AG09319 (cell line): ENCODE measurements around the gene NUBP1.

ENCODE experiments used
- DNase-seq: peaks from one replicate; pipeline ENCODE4 v3.0.0-alpha.2; 2010; ENCODE audit warnings: low read depth; ENCODE audit errors: extremely low read depth
- CTCF ChIP-seq: IDR thresholded peaks from 2 replicates; pipeline ENCODE4 v1.5.1; 2011; ENCODE audit warnings: low read depth, mild to moderate bottlenecking, inconsistent platforms, low read length, moderate library complexity

Gene NUBP1

GRCh38 chr16:10753670-10754069, 10.0 kb downstream of the NUBP1 start:
- DNase-seq = no peak
- no peak for TF ChIP-seq CTCF

- no peak for DNase-seq
- TF ChIP-seq CTCF = no peak
These were observed 11.3 kb downstream of the NUBP1 start for GRCh38 chr16:10754941-10755340.

DNA sequence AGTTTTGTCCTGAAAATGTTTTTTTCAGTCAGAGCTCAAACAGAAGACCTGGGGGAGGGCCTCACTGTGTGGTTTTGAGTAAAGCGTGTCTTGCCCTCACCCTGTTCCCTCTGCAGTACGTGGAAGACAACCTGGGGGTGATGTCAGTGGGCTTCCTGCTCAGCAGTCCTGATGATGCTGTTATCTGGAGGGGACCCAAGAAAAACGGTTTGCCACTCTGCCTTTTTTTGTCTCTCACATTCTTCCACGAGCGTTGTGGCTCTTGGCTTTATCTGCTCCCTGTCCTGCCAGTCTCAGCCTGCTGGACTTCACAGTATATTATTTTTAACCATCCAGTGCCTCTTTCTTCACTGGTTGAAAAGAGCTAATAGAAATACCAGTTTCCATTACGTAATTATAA, 12.9 kb downstream of the NUBP1 start:
- DNase-seq = no peak
- TF ChIP-seq CTCF = no peak

GRCh38 chr16:10760858-10761257, 17.2 kb downstream of the NUBP1 start:
- DNase-seq = no peak
- TF ChIP-seq CTCF = no peak

GRCh38 chr16:10761373-10761772, 17.7 kb downstream of the NUBP1 start:
- TF ChIP-seq CTCF = no peak
- no peak for DNase-seq

DNA sequence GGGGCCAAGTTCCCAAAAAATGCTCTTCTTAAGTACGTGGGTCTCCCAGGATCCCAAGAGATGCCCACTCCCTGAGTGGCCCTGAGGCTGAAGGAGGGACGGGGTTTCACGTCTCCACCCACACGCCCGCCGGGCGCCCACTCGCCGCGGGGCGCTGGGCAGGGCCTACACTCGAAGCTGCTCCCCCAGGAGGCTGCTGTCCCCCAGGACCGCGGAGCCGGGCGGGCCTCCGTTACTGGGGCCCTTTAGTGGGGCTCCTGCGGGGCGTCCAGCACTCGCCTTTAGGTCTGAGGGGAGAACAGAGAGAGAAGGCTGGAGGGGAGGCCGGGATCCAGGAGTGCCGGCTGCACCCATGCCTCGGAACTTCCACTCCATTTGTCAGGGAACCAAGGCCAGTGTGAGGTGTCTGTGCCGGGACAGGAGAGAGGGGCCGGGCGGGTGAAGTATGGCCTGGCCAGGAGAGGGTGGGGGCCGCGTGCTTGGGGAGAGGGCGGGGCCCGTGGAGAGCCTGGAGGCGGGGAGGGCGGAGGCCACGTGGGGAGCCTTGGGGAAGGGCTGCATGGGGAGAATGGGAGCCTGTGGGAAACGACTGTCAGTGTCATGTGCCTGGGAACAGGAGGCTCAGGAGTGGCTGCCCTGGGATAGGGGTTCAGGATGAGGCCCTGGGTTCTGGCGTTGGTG, 18.8 kb downstream of the NUBP1 start:
- no peak for DNase-seq
- TF ChIP-seq CTCF = no peak

DNA sequence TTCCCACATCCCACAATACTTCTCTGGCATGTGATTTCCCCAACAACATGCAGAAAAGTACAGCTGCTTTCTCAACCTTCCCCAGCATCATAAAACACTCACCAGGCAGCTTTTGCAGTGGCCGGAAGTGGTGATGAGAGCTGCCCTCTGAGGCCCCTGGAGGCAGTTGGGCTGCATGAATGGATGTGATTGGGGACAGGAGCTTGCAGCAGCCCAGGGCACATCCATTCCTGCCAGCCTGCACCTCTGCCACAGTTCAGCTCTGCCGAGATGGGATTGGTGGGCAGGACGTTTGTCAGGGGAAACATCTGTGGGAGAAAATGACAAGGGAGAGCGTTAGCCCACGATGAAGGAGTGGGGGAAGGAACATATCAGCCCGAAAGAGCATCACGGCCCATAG, 19.8 kb downstream of the NUBP1 start:
- DNase-seq = no peak
- no peak for TF ChIP-seq CTCF
